Tibial nerve (tissue), 4 donors: ENCODE measurements around the gene CDH6. TPM values are rescaled to one million over a fixed set of nuclear protein-coding genes. Genes with fewer than 3 reads are reported as not detected.

ENCODE experiments used
- DNase-seq, 2 donors: peaks; one replicate each; pipeline ENCODE4 v3.0.0-alpha.2; 2019; ENCODE audit warnings: low spot score in 2 of 2
- H3K27ac ChIP-seq, 4 donors: fragments of 200-600 bp; sonication (generic) in 3 of 4; one replicate each; pipeline ENCODE4 v1.5.1; 2017 to 2019; ENCODE audit warnings: mild to moderate bottlenecking in 1 of 4
- H3K27me3 ChIP-seq, 2 donors: fragments of 200-600 bp; sonication (generic) in 1 of 2; one replicate each; pipeline versions ENCODE4 v1.5.1 to v1.6.0; 2017 to 2019
- H3K36me3 ChIP-seq, 3 donors: fragments of 200-600 bp; sonication (generic); one replicate each; pipeline ENCODE4 v1.5.1; 2018 to 2019
- H3K4me1 ChIP-seq, 4 donors: fragments of 200-600 bp; sonication (generic) in 3 of 4; one replicate each; pipeline ENCODE4 v1.5.1; 2017 to 2019
- H3K4me3 ChIP-seq, 4 donors: fragments of 200-600 bp; sonication (generic) in 3 of 4; one replicate each; pipeline ENCODE4 v1.5.1; 2017 to 2019; ENCODE audit warnings: mild to moderate bottlenecking in 1 of 4, moderate library complexity in 1 of 4
- H3K9me3 ChIP-seq, 4 donors: fragments of 200-600 bp; sonication (generic) in 3 of 4; one replicate each; pipeline ENCODE4 v1.5.1; 2017 to 2019
- EP300 ChIP-seq, 2 donors: sonication (generic); formaldehyde crosslinking; IDR thresholded peaks; one replicate each; pipeline ENCODE4 v1.6.1; 2017; ENCODE audit warnings: antibody characterized with exemption in 2 of 2, mild to moderate bottlenecking in 1 of 2
- POLR2A ChIP-seq, 2 donors: fragments of 450-650 bp; IDR thresholded peaks; one replicate each; pipeline ENCODE4 v1.6.1; 2017; ENCODE audit warnings: antibody characterized with exemption in 2 of 2, mild to moderate bottlenecking in 2 of 2, moderate library complexity in 2 of 2
- WGBS, 2 donors: methylation state at CpG; one replicate each; pipeline ENCODE4 v1.1.5; 2018; 5-methylcytosine and 5-hydroxymethylcytosine counted together
- total RNA-seq, 4 donors: library from RNA; depleted of rRNA; stranded (reverse); fragments of >200 nt; gene quantifications; one replicate each; pipeline ENCODE4 v1.1.0, GENCODE V29; 2016
- TF ChIP-seq, protein P1 (sequence below), 5 experiments: fragments of 200-600 bp in 3 of 5; fragments of 450-650 bp in 2 of 5; sonication (generic) in 3 of 5; IDR thresholded peaks; one replicate each; pipeline ENCODE4 v1.5.1; 2016 to 2019; ENCODE audit warnings: antibody characterized with exemption in 5 of 5, mild to moderate bottlenecking in 3 of 5, moderate library complexity in 2 of 5

Gene CDH6
- total RNA-seq, 4 donors from 2014 or later: 10.8 to 23.9 (median 17.5) TPM

DNA sequence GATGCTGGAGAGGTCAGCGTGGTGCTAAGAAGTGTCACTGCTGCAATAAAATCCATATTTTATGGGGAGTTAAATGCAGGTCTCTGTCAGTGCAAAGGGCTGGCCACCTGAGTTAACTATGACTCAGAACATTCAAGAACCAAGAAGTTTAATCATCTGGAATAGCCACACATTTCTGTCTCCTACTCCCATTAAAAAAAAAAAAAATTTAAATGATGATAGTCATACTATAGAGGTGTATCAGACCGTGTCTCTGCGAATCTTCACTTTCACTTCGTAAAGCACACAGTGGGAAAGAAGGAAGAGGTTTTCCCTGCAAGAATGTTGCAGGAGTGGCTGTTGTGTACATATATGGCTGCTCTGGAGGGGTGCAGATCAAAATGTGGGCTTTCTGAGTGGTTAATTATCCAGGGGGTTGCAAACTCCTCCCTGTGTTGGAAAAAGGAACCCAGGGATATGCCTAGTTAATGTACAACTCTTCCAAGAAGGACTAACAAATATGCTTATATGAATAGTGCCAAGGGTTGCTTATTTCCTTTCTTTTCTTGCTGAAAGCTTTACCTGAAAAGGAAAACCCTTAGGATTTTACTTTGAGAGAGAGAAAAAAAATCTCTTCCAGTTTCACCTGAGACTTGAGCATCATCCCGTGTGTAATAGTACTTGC is 1.5 kb downstream of the CDH6 start:
- Histone ChIP-seq H3K27me3 (peaks cover 0 to 18% of the 10 kb centered on the region in 2 donors), H3K9me3 (no peaks in the 10 kb centered on the region), H3K4me1 (peaks cover 0 to 45% (median 0%) of the 10 kb centered on the region in 4 donors), H3K27ac (peak overlapping the region; percentile 37 to 91 (median 77)), H3K36me3 (no peaks in the 10 kb centered on the region), H3K4me3 (peak overlapping the region; percentile 41 to 67 (median 52))
- 23 to 27% methylated on average over 5 of the region's 5 CpGs for WGBS, 2 donors
- DNase-seq: no peak
- TF ChIP-seq EP300 (IDR thresholded peaks at IDR 0.05): no peak
- TF ChIP-seq, protein P1, sequence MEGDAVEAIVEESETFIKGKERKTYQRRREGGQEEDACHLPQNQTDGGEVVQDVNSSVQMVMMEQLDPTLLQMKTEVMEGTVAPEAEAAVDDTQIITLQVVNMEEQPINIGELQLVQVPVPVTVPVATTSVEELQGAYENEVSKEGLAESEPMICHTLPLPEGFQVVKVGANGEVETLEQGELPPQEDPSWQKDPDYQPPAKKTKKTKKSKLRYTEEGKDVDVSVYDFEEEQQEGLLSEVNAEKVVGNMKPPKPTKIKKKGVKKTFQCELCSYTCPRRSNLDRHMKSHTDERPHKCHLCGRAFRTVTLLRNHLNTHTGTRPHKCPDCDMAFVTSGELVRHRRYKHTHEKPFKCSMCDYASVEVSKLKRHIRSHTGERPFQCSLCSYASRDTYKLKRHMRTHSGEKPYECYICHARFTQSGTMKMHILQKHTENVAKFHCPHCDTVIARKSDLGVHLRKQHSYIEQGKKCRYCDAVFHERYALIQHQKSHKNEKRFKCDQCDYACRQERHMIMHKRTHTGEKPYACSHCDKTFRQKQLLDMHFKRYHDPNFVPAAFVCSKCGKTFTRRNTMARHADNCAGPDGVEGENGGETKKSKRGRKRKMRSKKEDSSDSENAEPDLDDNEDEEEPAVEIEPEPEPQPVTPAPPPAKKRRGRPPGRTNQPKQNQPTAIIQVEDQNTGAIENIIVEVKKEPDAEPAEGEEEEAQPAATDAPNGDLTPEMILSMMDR (IDR thresholded peaks at IDR 0.05): no peak
- TF ChIP-seq POLR2A (IDR thresholded peaks at IDR 0.05): no peak

DNA sequence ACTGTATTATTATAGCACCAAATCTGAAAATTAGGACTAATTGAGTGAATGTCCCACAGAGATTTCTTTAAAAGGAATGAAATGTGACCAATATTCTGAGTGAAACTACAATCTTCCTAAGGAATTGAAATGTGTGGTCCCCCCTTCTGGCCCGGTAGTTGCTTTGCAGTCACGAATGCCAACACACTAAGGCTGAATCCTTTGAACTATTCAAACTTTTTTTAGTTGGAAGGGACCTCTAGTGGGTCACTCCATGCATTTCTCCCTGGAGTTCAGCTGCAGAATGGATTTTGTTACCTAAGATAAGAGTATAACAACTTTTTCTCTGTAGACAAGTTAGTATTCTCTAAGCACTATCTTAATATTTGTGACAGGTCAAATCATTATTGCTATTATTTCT is 2.8 kb downstream of the CDH6 start:
- H3K9me3 ChIP-seq: no peaks in the 10 kb centered on the region

DNA sequence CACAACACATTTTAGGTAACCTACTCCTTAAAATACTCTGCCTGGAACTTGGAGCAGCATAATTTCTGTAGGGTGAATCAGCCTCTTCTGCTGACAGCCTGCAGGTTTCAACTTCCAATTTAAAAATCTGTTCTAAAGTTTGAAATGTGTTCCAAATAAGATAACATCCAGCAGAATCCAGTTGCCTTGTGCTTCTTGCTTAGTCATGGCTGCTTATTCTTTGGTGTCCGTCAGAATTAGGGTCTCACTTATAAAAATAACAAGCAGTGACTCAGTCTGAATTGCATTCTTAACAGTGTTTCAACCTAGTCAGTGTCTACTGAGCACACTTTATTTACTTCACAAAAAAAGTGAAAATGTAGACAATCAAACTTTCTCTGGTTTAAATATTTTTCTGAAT is 3.7 kb downstream of the CDH6 start:
- no peak for DNase-seq
- Histone ChIP-seq H3K36me3 (no peaks in the 10 kb centered on the region), H3K4me3 (no peak overlapping the region), H3K4me1 (peaks cover 0 to 41% (median 0%) of the 10 kb centered on the region in 4 donors), H3K27ac (peak overlapping the region in 3 of 4 donors; percentile 6 to 74 (median 49)), H3K27me3 (peaks cover 0 to 18% of the 10 kb centered on the region in 2 donors), H3K9me3 (no peaks in the 10 kb centered on the region)
- WGBS, 2 donors: 17 to 22% methylated on average over 1 of the region's 1 CpG
- TF ChIP-seq, protein P1 (IDR thresholded peaks at IDR 0.05): no peak
- TF ChIP-seq POLR2A (IDR thresholded peaks at IDR 0.05) (no peak), EP300 (IDR thresholded peaks at IDR 0.05) (no peak)

More for the DNA sequence above, 2.8 kb downstream of the CDH6 start:
- TF ChIP-seq POLR2A (IDR thresholded peaks at IDR 0.05) (no peak), EP300 (IDR thresholded peaks at IDR 0.05) (no peak)
- TF ChIP-seq, protein P1 (IDR thresholded peaks at IDR 0.05): peak in 1 of 5 experiments; percentile 18
- Histone ChIP-seq H3K27me3 (peaks cover 0 to 18% of the 10 kb centered on the region in 2 donors), H3K4me1 (peaks cover 0 to 45% (median 0%) of the 10 kb centered on the region in 4 donors), H3K27ac (peak overlapping the region in 2 of 4 donors; percentile 53 to 74), H3K36me3 (no peaks in the 10 kb centered on the region), H3K4me3 (peak overlapping the region in 1 of 4 donors; percentile 2)
- 25 to 35% methylated on average over 2 of the region's 2 CpGs for WGBS, 2 donors
- no peak for DNase-seq

DNA sequence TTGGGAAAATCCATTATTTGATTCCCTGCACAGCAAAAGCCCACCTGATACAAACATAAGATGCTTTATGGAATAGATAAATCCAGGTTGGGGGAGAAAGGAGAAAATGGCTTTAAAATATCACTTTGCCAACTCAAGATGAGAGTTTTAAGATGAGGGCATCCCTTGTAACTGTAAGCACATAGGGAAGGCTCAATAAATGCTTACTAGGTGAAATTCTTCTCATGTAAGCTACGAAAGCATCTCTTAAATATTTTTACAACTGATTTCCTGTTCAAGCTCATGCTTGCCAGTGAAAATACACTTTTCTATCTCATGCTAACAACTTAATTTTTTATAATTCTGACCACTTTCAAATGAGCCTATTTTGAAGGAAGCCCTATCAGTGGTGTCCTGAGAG is 11.5 kb downstream of the CDH6 start:
- Histone ChIP-seq H3K9me3 (no peaks in the 10 kb centered on the region), H3K27ac (peak overlapping the region in 1 of 4 donors; percentile 42), H3K4me1 (peaks cover 0 to 6% (median 0%) of the 10 kb centered on the region in 4 donors), H3K36me3 (no peaks in the 10 kb centered on the region), H3K4me3 (no peak overlapping the region), H3K27me3 (no peaks in the 10 kb centered on the region)
- TF ChIP-seq POLR2A (IDR thresholded peaks at IDR 0.05): no peak
- TF ChIP-seq, protein P1 (IDR thresholded peaks at IDR 0.05): no peak
- DNase-seq: no peak
- WGBS, 2 donors: 44 to 48% methylated on average over 1 of the region's 1 CpG

GRCh38 chr5:31208043-31208442 is 14.6 kb downstream of the CDH6 start:
- TF ChIP-seq POLR2A (IDR thresholded peaks at IDR 0.05) (no peak), EP300 (IDR thresholded peaks at IDR 0.05) (no peak)
- TF ChIP-seq, protein P1 (IDR thresholded peaks at IDR 0.05): no peak
- 65 to 75% methylated on average over 6 of the region's 6 CpGs for WGBS, 2 donors
- Histone ChIP-seq H3K27ac (peak overlapping the region in 1 of 4 donors; percentile 6), H3K36me3 (no peaks in the 10 kb centered on the region), H3K9me3 (no peaks in the 10 kb centered on the region), H3K27me3 (no peaks in the 10 kb centered on the region), H3K4me3 (no peak overlapping the region), H3K4me1 (peaks cover 0 to 23% (median 0%) of the 10 kb centered on the region in 4 donors)
- no peak for DNase-seq
